GM19240 (cell line): ENCODE measurements around the gene CPA1.

ENCODE experiments used
- DNase-seq: peaks from one replicate; pipeline ENCODE4 v3.0.0; 2011; ENCODE audit warnings: low spot score; ENCODE audit not compliant: insufficient read length

The CPA1 gene

DNA sequence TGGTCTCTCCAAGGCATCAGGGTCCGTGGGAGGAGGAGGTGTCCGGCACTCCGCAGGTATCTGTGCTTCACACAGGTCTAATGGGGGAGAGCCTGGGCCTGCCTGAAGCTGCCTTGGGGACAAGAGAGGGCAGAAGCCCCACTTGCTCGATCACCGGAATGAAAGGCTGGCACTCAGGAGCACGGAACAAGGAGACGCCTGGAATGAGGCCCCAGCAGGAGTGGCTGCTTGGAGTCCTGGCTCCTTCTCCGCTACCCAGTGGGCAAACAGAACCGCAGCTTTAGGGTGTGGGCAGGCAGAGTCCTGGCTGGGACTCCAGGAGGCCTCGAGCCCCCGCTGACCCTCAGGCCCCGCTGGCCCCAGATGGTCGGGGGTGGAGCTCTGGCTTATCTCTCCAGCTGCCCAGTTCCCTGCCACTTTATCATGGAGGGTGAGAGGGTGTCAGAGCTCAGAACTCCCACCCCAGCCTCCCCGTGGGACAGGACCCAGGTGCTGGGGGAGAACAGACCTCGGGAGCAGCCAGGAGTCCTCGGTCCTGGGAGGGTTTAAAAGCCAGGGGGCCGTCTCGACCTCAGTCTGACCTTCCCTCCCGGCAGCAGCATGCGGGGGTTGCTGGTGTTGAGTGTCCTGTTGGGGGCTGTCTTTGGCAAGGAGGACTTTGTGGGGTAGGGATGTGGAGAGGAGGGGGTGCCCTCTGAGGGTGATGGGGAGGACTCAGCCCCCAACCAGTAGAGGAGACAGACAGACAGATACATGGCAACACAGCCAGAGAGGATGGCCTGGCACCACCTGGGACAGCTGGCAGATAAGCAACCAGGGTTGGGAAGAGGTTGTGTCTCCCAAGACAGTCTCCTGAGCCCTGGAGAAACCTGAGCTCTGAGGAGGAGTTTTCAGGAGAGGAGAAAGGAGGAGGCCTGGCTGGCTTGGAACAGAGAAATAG lies at the start of gene CPA1:
Gene CPA1, plus strand, starts transcription at position 574 of the 940 bp plus-strand sequence. Its CDS starts 27 bp downstream, at position 601.
- DNase-seq, result no peak

DNA sequence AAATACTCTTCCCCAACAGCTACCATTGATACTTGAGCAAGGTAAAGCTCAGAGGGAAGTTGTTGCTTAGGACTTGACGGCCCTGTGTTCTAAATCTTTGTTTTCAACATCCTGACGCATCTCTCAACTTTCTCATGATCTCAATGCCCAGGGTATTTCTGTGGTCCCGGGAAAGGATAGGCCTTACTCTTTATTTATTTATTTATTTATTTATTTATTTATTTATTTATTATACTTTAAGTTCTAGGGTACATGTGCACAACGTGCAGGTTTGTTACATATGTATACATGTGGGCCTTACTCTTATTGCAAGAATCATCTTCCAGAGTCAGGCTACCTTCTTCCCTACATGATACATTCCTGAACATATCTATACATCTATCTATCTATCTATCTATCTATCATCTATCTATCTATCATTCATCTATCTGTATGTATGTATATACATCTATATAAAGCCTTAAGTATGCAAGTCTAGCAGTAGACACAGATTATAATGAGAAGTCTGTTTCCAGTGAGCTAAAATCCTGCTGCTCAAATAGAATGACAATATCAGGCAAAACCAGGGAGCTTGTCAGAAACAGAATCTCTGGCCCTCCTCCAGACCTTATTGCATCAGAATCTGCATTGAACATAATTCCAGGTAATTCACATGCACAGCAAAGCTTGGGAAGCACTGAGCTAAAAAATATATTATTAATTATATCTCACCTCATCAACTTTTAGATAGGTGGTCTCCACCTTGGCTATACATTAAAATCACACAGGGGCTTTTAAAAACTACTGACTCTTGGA lies 47.8 kb upstream of the CPA1 start:
- DNase-seq, result no peak

DNA sequence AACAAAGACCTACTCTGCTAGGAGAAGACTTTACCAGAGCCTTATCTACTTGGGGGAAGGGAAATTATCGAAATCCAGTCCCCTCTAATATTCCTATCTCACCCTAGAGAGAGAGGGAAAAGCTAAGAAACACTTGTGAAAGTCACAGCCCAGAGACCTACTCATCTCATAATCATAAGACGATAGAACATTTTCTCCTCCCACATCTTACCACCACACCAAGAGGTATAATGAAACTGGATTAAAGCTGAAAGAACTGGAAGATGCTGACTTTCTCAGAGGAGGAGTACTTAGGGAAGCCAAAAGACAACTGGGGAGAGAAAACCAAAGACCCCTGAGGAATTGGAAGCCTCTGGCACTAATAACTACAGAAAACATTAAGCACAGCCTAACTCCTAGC lies 46.5 kb upstream of the CPA1 start:
- DNase-seq, result no peak

DNA sequence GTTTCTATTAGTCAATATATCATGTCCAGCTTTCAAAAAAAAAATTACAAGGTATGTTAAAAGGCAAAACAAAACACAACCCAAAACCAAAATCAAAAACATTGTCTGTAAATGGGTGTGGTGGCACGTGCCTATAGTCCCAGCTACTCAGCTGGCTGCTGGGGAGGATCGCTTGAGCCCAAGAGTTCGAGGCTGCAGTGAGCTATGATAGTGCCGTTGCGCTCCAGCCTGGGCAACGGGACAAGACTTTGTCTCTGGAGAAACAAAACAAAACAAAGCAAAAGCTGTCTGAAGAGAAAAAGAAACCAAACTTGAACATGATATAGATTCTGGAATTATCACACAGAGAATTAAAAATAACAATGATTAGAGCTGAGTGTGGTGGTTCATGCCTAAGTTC lies 46.0 kb upstream of the CPA1 start:
- no peak for DNase-seq

DNA sequence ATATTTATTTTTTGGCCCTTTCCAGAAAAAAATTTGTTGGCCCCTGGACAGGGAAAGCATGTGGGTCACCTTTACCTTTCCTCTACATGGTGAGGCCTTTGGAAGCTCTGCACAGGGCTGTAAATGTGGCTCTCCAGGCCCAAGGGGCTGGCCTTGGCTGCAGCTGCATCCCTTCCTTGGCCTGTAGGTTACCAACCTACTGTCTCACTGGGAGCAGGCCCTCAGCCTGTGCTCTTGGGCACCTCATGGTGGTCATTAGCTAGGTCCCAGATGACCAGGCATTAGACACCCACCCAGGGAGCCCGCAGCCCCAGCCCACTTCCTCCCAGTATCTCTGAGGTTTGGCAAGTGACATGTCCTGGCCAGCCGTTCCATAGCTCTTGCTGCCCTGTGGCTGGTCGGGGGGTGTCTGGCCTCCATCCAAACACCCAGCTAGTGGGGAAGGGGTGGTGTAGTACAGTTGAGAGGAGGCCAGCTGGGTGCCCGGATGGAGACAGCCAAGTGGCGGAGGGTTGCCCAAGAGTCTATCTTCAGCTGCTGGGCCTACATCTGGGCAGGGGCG lies 42.8 kb upstream of the CPA1 start:
- DNase-seq, result no peak

DNA sequence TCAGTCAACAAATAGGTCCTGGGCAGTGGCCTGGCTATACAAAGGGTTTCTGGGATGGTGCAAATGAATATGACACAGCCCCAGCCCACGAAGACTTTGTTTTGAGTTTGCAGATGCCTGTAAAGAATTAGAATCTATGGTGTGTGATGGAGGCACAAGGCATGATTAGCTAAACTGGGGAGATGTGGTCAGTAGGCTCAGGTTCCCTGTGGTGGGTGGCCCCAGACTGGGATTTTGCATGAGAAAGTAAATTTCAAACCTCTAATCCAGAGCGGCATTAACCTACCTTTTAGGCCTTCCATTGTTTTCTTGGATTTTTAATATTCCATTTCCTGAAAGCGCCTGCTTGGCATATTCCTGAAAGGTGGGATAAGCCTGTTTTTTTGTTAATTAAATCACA lies 42.1 kb upstream of the CPA1 start:
- DNase-seq, result no peak

DNA sequence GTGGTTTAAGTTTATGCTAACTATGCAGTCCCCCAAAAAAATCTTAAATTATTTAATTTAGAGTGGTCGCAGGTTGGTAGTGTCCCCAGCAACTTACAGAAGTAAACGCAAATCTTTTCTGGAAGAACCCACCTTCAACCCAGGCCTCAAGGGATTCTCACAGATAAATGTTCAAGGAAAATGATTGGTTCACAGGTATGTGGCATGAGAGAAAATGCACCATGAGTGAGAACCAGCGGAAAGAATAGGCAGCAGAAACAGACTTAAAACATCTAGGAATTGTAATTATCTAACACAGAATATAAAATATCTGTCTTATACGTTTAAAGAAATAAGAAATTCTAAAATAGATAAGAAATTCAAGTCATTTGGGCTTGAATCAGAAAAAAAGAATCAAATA lies 38.4 kb upstream of the CPA1 start:
- DNase-seq, result no peak

DNA sequence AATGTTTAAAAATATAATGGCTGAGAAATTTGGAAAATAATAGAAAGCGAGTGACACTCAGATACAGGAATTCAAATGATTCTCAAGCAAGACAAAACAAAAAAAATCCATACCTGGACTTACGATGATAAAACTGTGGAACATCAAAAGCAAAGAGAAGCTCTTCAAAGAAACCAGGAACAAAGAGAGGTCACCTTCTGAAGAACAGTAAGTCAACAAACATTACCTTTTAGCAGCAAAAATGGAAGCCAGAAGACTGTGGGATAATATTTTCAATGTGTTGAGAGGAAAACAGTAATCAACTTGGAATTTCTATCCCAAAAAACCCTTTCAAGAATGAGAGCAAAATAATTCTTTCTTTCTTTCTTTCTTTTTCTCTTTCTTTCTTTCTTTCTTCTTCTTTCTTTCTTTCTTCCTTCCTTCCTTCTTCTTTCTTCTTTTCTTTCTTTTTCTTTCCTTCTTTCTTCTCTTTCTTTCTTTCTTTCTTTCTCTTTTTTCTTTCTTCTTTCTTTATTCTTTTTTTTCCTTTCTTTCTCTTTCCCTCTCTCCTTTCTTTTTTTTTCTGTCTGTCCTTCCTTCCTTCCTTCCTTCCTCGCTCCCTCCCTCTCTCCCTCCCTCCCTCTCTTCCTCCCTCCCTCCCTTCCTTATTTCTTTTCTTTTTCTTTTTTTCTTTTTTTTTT lies 37.5 kb upstream of the CPA1 start:
- no peak for DNase-seq

DNA sequence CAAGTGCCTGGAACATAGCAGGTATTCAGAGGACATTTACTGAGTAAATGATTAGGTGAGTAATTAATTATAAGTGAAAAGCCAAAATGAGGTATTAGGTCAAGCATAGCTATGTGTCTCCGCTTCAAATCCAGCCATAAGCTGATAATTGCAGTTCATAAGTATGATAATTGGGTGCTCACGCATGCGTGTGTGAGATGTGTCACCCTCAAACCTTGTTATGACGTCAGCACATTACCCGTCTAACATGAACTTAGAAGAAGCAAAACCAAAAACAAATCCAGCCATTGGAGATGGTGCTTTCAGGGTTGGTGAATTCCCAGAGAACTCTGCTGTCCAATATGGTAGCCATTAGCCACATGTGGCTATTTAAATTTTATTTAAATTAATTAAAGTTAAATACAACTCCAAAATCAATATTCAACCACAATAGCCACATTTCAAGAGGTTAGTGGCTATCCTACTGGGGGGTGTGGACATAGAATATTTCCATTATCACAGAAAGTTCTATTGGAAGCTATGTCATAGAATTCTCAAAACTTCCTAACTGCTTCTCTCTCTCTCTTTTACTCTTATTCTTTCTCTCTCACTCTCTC lies 35.9 kb upstream of the CPA1 start, which contains the start of gene CPA5:
Gene CPA5, plus strand, starts transcription at position 546 of the 596 bp plus-strand sequence. CDS start 1,670 bp downstream, outside the sequence.
- no peak for DNase-seq

DNA sequence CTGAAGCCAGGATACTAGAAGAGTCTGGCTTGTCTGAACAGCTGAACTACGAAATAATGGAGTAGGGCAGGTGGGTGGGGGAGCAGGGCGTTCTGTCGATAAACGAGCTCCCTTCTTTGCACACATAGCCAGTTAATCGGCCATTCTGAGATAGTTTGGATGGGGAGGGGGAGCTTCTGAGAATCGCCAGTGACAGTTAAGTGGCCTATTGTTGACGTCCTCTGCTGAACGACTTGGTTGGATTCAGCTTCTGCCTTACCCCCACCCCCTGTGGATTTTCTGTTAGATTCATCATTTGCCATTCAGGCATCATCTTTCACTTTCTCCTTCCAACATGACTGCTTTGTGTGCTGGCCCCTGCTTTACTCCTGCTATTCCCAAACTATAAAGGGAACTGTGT lies 35.2 kb upstream of the CPA1 start:
- DNase-seq, result no peak

DNA sequence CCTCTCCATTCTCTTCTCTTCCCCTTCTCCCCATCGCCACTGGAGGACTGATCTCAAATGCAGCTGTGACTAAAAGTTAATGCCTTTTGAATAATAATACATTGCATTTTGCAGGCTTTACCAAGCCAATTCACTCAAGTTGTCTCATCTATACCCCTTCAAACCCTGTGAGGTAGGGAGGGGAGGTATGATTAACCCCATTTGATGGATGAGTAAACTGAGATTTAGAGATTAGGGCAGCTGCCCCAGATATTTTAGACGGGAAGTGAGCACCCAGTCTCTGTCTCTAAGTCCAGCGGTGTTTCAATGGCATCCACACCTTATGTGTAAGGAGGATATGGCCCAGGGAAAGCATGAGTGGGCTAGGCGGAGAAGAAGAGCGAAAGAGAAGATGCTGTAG lies 34.6 kb upstream of the CPA1 start:
- no peak for DNase-seq

DNA sequence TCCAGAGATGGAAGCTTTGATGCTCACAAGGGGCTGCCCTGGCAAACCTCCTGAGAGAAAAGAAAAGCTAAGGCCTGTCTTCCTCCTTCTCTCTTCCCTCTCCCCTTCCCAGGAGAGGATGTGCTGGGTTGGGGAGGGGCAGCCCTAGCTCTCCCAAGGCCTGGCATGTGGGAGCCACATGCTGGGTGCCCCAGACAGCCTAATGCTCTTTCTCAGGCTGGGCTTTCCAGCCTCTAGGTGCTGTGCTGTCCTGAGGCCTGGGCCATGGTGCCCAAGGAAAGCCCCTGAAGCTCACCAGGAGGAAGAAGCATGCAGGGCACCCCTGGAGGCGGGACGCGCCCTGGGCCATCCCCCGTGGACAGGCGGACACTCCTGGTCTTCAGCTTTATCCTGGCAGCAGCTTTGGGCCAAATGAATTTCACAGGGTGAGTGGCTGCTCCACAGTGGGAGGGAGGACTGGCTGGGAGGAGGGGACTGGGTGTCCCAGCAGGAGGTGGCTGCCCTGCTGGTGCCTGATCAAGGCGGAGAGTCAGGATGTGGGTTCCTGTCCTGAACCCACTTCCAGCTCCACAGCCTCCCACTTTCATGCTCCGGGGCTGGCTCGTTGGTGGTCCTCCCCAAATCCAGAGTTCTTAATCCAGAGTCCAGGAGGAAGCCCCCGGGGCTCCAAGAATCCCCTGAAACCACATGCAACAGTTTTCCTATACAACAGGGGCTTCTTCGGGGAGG lies 34.0 kb upstream of the CPA1 start:
- DNase-seq, result no peak

DNA sequence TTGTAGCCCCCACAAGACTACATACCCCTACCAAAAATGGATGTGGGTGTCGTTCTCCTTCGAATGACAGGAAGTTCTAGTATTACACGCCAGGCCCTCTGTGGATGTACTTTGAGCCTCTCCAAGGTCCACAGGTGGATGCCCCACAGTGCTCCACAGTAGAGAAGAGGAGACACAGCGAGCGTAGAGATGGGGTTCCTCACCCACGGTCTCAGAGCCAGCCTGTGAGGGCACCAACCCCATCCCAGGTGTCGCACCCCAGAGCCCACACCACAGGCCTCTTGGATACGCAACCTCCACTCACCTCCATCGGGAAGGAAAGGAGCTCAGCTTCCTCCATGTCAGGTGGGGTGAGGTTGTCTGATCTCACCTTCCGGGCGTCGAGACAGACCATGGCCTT lies 33.4 kb upstream of the CPA1 start:
- DNase-seq, result no peak

DNA sequence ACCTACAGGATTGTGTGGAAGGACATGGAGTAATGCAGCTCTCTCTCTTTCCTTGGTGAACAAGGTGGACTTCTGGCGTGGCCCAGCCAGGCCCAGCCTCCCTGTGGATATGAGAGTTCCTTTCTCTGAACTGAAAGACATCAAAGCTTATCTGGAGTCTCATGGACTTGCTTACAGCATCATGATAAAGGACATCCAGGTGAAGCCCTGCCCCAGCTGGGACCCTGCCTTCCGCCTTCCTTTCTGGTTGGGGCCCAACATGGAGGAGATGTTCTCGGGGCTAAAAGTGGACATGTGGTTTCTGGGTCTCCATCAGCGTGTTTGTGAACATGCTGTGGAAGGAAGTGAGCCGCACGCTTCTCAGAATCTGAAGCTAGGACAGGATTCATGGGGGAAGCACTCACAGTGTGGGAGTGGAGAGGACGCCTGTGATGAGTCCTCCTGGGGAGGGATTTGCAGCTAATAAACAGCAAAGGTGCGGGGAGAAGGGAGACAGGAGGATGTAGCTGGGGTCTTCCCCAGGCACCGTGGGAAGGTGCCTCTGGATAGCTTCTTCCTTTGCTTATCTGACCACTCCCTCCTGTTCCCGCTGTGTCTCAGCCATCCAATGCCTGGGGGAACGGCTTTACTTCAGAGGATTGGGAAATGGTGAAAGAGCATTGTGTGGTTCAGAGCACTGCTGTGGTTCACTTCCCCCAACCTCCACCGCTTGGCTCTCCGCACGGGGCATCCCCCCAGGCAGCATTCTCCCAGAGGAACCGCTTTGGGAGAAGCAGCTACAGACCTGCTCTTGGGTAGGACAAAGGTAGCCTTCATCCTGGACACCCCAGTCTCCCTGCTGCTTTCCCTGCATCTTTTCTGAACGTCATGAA lies 30.1 kb upstream of the CPA1 start:
- DNase-seq, result no peak

DNA sequence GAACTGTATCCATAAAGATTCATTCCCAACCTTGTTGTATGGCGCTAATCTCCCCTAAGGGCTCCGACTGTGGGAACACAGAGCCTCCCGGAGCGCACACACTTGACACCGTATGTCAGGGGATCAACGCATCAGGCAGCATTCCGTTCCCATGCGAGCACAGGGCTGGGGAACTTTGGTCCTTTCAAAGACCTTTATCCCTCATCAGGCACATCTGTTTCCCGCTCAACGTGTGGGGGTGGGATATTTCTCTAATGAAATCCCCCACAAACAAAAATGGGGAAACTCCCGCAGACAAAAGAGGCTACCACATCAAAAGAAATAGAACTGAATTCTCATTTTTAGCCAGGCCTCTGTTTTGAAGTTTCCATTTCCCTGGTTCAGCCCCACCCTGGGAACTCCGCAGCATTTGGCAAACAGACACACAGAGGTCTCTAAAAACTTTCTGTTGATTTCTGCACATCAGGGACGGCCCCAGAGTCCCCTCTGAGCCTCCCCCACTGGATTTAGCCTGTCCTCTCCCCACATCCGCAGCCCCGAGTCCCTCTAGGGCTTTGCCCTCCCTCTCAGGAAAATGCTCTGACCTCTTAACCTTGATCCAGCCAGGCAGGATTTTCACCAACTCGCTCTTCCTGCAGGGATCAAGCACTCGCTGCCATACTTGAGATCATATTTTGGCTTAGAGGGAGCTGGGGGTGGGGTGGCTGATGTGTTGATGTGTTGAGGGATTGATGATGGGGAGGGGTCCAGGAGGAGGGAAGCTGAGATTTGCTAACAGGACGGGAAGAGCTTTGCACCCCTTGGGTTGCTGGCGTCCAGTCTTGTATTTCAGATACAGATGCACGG lies 29.1 kb upstream of the CPA1 start:
- no peak for DNase-seq

DNA sequence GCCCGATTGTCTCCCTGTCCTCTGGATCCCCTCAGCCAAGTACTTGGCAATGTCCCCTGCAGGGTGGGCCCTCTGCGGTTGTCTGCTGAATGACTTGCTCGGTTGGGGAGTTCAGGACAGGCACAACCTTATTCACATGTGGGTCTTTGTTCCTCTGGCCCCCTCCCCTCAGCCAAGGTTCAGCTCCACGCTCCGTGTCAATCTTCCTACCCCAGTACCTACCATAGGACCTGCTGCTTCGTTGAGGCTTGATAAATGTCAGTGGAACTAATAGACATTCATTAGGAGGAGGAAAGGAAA lies 28.6 kb upstream of the CPA1 start:
- no peak for DNase-seq

DNA sequence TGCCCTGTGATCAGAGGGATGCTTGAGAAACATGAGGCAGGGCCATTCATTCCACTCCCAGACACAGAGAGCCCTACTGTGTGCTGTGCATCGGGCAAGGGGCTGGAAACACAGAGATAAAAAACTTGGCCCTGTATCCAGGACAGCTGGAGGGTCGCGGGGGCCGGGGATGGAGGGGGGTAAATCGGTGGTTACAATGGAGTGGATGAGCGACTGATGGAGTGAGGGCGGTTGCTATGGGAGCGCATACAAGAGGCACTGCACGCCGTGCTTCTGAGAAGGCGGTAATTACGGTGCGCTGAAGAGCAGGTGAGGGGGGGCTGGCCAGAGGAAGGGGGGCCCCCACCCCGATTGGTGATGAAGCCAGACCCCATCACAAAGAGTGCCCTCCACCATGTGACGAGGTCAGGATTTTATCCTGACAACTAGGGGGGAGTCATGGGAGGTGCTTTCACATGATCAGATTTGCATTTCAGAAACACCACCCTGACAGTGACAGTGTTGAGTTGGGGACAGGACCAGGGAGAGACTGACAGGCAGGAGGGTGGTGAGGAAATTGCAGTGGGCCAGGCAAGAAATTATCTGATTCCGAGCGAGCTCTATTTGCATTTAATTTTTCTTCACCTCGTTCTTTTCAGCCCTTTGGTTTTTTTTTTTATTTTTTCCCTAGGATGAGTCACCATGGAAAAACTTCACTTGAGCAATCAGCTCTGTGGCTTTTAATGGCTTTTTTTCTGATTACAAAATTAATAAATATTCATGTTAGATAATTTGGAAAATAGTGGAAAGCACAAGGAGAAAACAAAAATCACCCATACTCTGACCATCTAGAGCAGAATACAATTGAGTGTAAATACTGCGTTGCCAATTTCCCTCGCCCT lies 27.9 kb upstream of the CPA1 start:
- no peak for DNase-seq

DNA sequence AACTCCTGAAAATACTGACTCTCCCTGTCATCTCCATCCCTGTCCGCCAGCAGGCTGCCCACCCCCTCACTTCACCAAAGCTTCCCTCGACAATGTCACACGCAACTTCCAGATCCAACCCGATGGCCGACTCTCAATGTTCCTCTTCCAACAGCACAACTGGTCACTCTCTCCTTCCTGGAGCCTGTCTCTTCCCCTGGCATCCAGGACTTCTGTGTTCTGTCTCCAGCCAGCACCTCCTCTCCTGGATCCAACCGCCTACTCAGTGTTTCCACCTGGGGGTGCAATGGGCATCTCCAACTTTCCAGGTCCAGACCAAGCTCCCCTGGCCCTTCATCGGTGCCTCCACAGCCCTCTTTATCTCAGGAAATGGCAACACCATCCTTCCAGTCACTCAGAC lies 27.1 kb upstream of the CPA1 start:
- no peak for DNase-seq
